HG03457 (cell line): ENCODE measurements around the gene MYPOP.
"Not testable (repeated sequence)": the region's sequence is repeated elsewhere in the genome, so short reads cannot be mapped to it uniquely, and the experiment has no call there.

Source experiments
- ATAC-seq: cut with Tn5 transposase; IDR thresholded peaks from one replicate; pipeline ENCODE4 v1.9.1; 2021; ENCODE audit warnings: moderate number of reproducible peaks; ENCODE audit not compliant: unreplicated experiment

Gene MYPOP

DNA sequence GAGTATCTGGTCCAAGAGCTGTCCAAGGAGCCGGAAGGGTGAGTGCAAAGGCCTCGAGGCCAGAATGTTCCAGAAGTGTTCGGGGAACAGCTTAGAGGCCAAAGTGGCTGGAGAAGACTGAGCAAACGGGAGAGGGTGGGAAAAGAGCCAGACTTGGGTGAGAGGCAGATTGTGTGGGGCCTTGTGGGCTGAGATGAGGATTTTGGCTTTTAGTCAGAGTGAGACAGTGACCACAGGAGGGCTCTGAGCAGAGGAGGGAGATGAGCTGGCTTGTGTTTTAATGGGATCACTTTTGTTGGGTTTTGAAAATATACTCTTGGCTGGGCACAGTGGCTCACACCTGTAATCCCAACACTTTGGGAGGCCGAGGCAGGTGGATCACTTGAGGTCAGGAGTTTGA, 6.5 kb upstream of the MYPOP start:
- no peak for ATAC-seq

DNA sequence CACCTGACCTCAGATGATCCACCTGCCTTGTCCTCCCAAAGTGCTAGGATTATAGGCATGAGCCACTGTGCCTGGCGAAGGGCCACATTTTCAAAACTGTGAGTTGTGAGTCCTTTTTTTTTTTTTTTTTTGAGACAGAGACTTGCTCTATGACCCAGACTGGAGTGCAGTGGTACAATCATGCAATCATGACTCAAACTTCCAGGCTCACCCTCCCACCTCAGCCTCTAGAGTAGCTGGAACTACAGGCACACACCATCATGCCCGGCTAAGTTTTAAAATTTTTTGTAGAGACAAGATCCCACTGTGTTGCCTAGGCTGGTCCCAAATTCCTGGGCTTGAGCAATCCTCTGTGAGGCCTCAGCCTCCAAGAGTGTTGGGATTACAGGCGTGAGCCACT, 3.8 kb upstream of the MYPOP start:
- no peak for ATAC-seq

- ATAC-seq: no peak
These were observed 2.6 kb upstream of the MYPOP start for GRCh38 chr19:45905011-45905410.

DNA sequence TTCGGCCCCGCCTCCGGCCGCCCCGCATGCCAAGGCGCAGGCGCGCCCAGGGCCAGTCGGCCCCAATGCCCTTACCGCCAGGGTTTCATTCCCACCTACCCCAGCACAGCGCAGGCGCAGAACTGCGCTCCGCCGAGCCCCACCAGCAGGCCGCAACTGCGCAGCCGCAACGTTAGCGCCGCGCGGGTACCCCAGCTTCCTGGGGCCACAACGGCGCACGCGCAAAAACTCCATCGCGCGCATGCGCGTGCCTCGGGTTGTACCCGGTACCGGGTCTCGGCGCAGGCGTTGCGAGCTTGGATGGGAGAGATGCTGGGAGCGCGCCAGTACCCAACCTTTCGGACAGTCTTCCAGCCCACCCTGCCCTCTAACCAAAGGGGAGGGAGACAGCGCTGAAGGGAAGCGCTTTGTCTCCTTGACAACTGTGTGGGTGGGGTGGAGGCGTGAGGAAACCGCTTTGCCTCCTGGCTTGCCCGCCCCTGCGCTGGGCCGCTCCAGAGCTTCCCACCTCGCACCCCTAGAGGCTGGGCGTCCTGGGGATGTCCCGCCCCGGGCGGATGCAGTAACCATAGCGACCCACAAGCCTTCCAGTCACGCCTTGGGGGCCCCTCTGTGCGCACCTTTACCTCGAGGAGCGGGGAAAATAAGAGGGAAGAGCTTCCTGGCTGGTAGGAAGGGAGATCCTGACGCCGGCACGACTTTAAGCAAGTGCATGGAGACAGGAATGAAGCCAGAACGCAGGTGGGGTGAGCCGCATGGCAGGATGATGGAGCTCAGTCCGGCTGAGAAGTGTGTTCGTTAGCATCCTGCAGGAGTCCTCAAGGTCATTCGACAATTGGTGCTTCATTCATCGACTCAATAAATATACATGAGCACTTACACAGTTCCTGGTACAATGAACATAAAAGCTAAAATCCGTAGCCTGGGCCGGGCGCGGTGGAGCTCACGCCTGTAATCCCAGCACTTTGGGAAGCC, 525 bp upstream of the MYPOP start:
- peak; percentile 73 for ATAC-seq

- no peak for ATAC-seq
These were observed 941 bp downstream of the MYPOP start for GRCh38 chr19:45901432-45901911.

DNA sequence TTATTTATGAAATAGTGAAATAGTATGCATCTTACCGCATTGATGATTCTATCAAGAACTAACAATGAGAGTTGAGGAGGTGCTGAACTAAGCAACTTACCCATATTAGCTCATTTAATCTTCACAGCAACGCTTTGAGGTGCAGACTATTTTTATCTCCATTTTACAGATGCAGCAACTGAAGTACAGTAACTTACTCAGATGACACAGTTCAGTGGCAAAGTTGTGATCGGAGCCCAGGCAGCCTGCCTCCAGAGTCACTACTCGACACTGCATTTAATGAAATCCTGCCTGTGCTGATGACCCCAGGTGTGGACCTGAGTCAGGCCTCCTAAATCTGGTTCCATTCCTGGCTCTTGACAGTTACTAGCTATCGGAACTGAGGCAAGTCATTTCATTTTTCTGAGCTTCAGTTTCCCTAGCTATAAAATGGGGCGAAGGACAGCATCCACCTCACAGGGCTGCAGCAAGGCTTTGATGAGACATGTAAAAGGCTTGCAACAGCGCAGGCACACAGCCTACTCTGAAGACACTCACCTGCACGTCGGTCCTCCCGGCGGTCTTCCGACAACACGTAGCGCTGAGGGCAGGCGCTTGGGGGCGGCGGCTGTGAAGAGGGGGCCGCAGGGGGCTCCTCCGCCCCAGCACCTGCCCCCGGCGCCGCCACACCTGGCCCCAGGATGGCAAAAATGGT, 1.5 kb downstream of the MYPOP start:
- ATAC-seq: no peak

DNA sequence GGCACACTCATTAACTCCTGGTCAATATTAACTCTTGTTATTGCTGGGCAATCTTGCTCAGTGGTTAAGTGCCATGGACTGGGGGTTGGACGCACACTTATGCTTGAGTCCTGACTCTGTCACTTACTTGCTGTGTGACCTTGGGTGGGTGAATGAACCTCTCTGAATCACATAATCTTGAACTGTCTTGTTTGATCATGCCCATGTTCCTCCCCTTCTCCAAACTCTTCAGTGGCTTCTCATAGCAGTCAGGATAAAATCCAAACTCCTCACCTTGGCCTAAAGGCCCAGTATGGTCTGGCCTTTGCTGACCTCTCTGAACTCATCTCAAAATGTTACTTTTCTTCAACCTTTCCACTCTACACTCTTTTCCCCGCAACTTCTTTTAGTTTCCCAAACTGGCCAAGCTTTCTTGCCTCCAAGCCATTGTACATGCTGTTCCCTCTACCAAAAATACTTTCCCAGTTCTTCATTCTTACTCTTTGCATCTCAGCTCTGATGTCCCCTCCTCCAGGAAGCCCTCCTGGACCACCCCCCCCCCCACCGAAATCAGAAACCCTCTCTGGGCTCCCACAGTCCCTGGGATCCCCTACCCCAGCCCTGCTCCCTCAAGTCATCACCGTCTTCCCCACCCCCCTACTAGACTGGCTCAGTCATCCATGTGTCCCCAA, 2.4 kb downstream of the MYPOP start:
- no peak for ATAC-seq

GRCh38 chr19:45899253-45899652, 3.2 kb downstream of the MYPOP start:
- no peak for ATAC-seq

DNA sequence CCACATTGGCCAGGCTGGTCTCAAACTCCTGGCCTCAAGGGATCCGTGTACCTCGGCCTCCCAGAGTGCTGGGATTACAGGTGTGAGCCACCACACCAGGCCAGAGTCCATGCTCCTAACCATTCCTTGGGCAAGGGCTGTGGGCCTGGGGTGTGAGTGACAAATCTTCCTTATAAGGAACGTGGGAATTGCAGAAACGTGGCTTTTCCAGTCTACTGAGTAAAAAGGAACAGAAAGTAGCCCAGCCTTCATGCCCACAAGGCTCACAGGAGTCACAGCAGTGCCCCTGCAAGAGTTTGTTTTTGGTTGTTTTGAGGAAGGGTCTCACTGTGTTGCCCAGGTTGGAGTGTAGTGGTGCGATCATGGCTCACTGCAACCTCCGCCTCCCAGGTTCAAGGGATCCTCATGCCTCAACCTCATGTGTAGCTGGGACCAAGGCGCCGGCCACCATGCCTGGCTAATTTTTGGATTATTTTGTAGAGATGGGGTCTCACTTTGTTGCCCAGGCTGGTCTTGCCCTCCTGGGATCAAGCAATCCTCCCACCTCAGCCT, 5.1 kb downstream of the MYPOP start:
- no peak for ATAC-seq

- ATAC-seq: not testable (repeated sequence)
These were observed 6.3 kb downstream of the MYPOP start for GRCh38 chr19:45895983-45896599.

GRCh38 chr19:45895519-45895972, 6.9 kb downstream of the MYPOP start:
- ATAC-seq: no peak

DNA sequence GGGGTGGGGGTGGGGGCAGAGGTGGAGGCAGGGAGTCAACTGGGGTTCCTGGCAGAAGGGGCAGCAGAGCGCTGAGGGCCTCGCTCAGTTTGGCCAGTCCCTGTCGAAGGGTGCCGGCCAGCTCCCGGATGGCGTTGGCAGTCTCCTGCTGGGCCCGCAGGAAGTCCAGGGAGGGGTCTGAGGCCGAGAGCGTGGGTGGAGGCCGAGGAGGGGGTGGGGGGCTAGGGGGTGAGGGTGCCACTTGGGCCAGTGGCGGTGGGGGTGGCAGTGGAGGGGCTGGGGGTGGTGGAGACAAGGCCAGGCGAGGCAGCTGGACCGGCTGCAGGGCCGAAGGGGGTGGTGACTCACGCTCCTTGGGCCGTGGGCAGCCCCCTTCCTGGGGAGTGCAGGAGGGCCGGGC, 11.5 kb downstream of the MYPOP start:
- ATAC-seq: no peak

DNA sequence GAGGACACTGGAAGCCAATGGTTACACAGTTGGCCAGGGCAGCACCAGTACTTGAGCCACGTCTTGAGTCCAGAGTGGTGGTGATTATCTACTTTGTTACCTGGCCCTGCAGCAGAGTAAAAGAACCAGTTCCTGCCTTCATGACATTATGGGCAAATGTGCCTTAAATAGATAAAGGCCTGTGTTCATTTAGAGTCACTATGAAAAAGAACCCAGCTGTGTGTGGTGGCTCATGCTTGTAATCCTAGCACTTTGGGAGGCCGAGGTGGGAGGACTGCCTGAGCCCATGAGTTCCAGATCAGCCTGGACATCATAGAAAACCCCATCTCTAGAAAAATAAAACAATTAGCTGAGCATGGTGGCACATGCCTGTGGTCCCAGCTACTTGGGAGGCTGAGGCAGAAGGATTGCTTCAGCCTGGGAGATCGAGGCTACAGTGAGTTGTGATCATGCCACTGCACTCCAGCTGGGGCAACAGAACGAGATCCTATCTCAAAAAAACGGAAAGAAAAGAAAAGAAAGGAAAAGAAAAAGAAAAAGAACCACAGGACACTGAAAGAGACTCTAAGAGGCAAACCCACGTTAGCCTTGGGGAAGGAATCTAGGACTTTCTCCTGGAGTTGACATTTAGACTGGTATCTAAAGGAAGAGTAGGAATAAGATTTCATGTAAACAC, 13.1 kb downstream of the MYPOP start:
- no peak for ATAC-seq

- no peak for ATAC-seq
These were observed 15.2 kb downstream of the MYPOP start for GRCh38 chr19:45887200-45887710.

DNA sequence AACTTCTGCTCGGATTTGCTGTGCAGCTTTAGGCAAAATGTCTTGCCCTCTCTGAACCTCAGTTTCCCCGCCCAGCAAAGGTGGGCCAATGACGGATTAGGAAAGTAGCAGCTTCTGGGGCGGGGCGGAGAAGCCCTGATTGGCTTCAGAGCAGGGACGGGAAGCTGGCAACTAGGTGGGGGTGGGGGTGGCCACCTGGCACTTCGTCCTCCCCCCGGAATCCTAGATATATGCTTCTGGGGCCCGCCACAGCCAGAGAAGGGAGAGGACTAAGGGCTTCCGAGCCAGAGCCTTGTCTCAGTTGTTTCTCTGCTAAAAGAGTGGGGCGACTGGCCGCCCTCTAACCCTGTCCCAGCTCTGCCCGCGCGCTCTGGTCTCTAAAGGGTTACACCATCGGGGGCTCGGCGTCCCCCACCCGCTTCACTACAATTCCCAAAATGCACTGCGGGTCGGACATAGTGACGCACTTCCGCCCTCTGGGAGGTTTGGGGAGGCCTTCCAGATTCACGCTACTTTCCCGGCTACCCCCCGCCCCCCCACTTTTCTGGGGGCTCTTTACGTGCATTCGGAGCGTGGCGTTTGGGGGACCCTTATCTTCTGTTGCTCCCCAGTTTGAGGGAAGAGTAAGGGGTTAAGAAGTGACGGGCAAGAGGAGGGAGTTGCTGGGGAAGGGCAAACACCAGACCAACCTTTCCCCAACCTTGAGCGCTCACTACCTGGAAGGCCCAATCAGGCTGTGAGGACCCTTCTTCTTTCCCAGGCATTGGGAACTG, 15.8 kb downstream of the MYPOP start:
- ATAC-seq: no peak

GRCh38 chr19:45885556-45886426, 16.6 kb downstream of the MYPOP start, which contains the start of gene IRF2BP1:
Gene IRF2BP1 (minus strand): TSS chr19:45886141. CDS start chr19:45885774, 367 bp downstream.
- no peak for ATAC-seq

DNA sequence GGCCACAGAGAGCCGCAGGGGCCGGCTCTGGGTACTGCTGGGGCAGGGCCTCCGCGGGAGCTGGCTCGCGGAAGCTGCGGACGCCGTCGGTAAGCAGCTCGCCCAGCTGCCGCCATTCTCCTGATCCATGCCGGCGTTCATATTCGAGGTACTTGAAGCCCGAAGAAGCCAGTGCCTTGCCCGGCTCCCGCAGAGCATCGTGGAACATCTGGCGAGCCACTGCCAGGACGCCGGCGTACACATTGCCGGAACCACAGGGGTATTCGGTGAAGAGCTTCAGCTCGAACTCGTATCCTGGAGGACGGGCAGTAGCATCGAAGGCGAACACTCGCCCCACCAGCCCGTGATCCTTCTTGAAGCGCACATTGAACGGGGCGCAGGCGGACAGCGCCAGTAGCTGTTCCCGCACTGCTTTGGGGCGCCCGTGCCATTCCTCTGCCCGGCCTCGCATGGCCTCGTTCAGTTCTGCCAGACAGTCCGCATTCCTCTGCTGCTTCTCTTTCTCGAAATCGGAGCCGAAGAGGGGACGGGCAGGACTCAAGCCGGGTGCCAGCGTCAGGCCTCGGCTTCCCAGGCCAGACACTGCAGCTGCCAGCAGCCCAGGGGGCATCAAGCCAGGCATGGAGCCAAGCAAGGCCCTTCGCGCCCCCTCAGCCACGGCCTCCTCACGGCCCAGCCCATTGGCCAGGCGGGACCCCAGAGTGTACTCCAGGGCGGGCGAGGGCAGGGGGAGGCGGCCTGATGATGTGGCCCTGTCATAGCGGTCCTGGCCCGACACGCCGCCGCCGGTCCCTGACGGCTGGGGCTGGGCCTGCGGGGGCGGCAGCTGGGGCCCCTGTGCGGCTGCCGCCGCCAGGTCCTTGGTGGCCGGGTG, 17.5 kb downstream of the MYPOP start:
- no peak for ATAC-seq
